Mammary epithelial cell (primary cell): ENCODE measurements around the gene GTF2F2.

ENCODE experiments used
- EZH2 ChIP-seq: IDR thresholded peaks from 2 replicates; pipeline ENCODE4 v1.6.1; 2012; ENCODE audit warnings: low read length, inconsistent platforms, borderline replicate concordance
- TF ChIP-seq, protein P1 (sequence below), 2 donors: IDR thresholded peaks in 1 of 2; conservative IDR thresholded peaks in 1 of 2; 2 replicates each; pipeline ENCODE4 v1.5.1; 2011 to 2012; ENCODE audit warnings: inconsistent platforms in 2 of 2, low read length in 2 of 2, mild to moderate bottlenecking in 2 of 2, control low read depth in 1 of 2, low read depth in 1 of 2; ENCODE audit not compliant: insufficient read depth in 1 of 2; ENCODE audit errors: extremely low read depth in 1 of 2

DNA sequence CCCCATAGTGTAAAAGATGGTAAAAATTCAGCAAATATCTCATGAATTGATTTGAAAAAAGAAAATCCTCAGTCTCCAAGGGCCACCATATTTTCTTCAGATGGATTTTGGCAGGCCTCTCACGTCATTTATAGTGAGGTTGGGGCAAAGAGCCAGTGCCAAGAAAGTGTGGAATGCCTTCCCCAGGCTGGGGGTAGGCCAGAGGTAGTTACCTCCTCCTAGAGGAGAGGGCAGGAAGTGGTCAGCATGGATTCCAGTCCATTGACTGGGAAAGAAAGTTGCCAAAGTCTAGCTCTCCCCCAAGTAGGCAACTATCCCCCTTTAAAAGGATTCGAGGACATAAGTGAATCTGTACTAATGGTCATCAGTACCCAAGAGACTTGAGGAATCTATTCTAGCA is 148.9 kb downstream of the GTF2F2 start:
- TF ChIP-seq, protein P1, sequence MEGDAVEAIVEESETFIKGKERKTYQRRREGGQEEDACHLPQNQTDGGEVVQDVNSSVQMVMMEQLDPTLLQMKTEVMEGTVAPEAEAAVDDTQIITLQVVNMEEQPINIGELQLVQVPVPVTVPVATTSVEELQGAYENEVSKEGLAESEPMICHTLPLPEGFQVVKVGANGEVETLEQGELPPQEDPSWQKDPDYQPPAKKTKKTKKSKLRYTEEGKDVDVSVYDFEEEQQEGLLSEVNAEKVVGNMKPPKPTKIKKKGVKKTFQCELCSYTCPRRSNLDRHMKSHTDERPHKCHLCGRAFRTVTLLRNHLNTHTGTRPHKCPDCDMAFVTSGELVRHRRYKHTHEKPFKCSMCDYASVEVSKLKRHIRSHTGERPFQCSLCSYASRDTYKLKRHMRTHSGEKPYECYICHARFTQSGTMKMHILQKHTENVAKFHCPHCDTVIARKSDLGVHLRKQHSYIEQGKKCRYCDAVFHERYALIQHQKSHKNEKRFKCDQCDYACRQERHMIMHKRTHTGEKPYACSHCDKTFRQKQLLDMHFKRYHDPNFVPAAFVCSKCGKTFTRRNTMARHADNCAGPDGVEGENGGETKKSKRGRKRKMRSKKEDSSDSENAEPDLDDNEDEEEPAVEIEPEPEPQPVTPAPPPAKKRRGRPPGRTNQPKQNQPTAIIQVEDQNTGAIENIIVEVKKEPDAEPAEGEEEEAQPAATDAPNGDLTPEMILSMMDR (conservative IDR thresholded peaks at IDR 0.05 in 1 of 2, IDR thresholded peaks at IDR 0.05 in 1 of 2; ENCODE audit: extremely low read depth in 1 of 2, insufficient read depth in 1 of 2, low read depth in 1 of 2, low read length in 2 of 2) = peak in 1 of 2 donors; percentile 26
- TF ChIP-seq EZH2 = no peak
